ENCODE data around the gene COG5.
"Not testable (repeated sequence)": the region's sequence is repeated elsewhere in the genome, so short reads cannot be mapped to it uniquely, and the experiment has no call there.

The COG5 gene

GRCh38 chr7:107559864-107560263, 3.9 kb downstream of the COG5 start:
- Mint-ChIP-seq H3K27me3 (no peaks in the 10 kb centered on the region), H3K9me3 (no peaks in the 10 kb centered on the region), H3K27ac (no peak overlapping the region), H3K4me3 (no peak overlapping the region), H3K36me3 (ENCODE audit: low read depth) (peaks cover 12% of the 10 kb centered on the region), H3K4me1 (peaks cover 50% of the 10 kb centered on the region)
- ATAC-seq, result no peak
- no peak for DNase-seq

- H3K4me1 Mint-ChIP-seq, result peaks cover 32% of the 10 kb centered on the region
- DNase-seq, result no peak
- H3K4me3 Mint-ChIP-seq, result no peak overlapping the region
- no peaks in the 10 kb centered on the region for H3K9me3 Mint-ChIP-seq
- no peak overlapping the region for H3K27ac Mint-ChIP-seq
- H3K36me3 Mint-ChIP-seq (ENCODE audit: low read depth), result peaks cover 28% of the 10 kb centered on the region
- H3K27me3 Mint-ChIP-seq, result no peaks in the 10 kb centered on the region
- no peak for ATAC-seq
Observed at GRCh38 chr7:107555893-107556292, 7.8 kb downstream of the COG5 start.

GRCh38 chr7:107551936-107552335, 11.8 kb downstream of the COG5 start:
- H3K4me1 Mint-ChIP-seq, result peaks cover 17% of the 10 kb centered on the region
- H3K36me3 Mint-ChIP-seq (ENCODE audit: low read depth), result peaks cover 49% of the 10 kb centered on the region
- no peak for ATAC-seq
- no peaks in the 10 kb centered on the region for H3K27me3 Mint-ChIP-seq
- no peak overlapping the region for H3K27ac Mint-ChIP-seq
- no peak for DNase-seq
- no peak overlapping the region for H3K4me3 Mint-ChIP-seq
- peaks cover 4% of the 10 kb centered on the region for H3K9me3 Mint-ChIP-seq

- DNase-seq (no peak), ATAC-seq (no peak)
- Mint-ChIP-seq H3K9me3 (peaks cover 15% of the 10 kb centered on the region), H3K4me1 (peaks cover 4% of the 10 kb centered on the region), H3K36me3 (ENCODE audit: low read depth) (peaks cover 56% of the 10 kb centered on the region), H3K27ac (no peak overlapping the region), H3K4me3 (no peak overlapping the region), H3K27me3 (no peaks in the 10 kb centered on the region)
Observed at GRCh38 chr7:107544848-107545591, 18.7 kb downstream of the COG5 start.

- Mint-ChIP-seq H3K36me3 (ENCODE audit: low read depth) (peaks cover 58% of the 10 kb centered on the region), H3K9me3 (peaks cover 15% of the 10 kb centered on the region), H3K27ac (no peak overlapping the region), H3K27me3 (no peaks in the 10 kb centered on the region), H3K4me3 (no peak overlapping the region), H3K4me1 (no peaks in the 10 kb centered on the region)
- DNase-seq, result no peak
- ATAC-seq, result no peak
Observed at GRCh38 chr7:107543338-107543993, 20.3 kb downstream of the COG5 start.

GRCh38 chr7:107538001-107538400, 25.7 kb downstream of the COG5 start:
- Mint-ChIP-seq H3K36me3 (ENCODE audit: low read depth) (peaks cover 65% of the 10 kb centered on the region), H3K4me3 (no peak overlapping the region), H3K9me3 (peaks cover 7% of the 10 kb centered on the region), H3K27me3 (no peaks in the 10 kb centered on the region), H3K27ac (no peak overlapping the region), H3K4me1 (peaks cover 23% of the 10 kb centered on the region)
- no peak for ATAC-seq
- no peak for DNase-seq

GRCh38 chr7:107537228-107537627, 26.5 kb downstream of the COG5 start:
- not testable (repeated sequence) for H3K27ac Mint-ChIP-seq, ATAC-seq, H3K4me3 Mint-ChIP-seq, H3K9me3 Mint-ChIP-seq, H3K27me3 Mint-ChIP-seq, DNase-seq
- peaks cover 23% of the 10 kb centered on the region for H3K4me1 Mint-ChIP-seq
- peaks cover 62% of the 10 kb centered on the region for H3K36me3 Mint-ChIP-seq (ENCODE audit: low read depth)

GRCh38 chr7:107534139-107534538, 29.6 kb downstream of the COG5 start:
- peaks cover 23% of the 10 kb centered on the region for H3K4me1 Mint-ChIP-seq
- no peaks in the 10 kb centered on the region for H3K27me3 Mint-ChIP-seq
- ATAC-seq (no peak), DNase-seq (no peak)
- peaks cover 7% of the 10 kb centered on the region for H3K9me3 Mint-ChIP-seq
- no peak overlapping the region for H3K4me3 Mint-ChIP-seq
- H3K27ac Mint-ChIP-seq, result no peak overlapping the region
- H3K36me3 Mint-ChIP-seq (ENCODE audit: low read depth), result peaks cover 58% of the 10 kb centered on the region

GRCh38 chr7:107530751-107531150, 33.0 kb downstream of the COG5 start:
- H3K27me3 Mint-ChIP-seq, result no peaks in the 10 kb centered on the region
- H3K36me3 Mint-ChIP-seq (ENCODE audit: low read depth), result peaks cover 42% of the 10 kb centered on the region
- no peak overlapping the region for H3K4me3 Mint-ChIP-seq
- no peak for DNase-seq
- ATAC-seq, result no peak
- H3K9me3 Mint-ChIP-seq, result peaks cover 7% of the 10 kb centered on the region
- H3K27ac Mint-ChIP-seq, result no peak overlapping the region
- H3K4me1 Mint-ChIP-seq, result peaks cover 27% of the 10 kb centered on the region

GRCh38 chr7:107528461-107528860, 35.3 kb downstream of the COG5 start:
- no peak for DNase-seq
- Mint-ChIP-seq H3K36me3 (ENCODE audit: low read depth) (peaks cover 35% of the 10 kb centered on the region), H3K9me3 (no peaks in the 10 kb centered on the region), H3K4me1 (peaks cover 6% of the 10 kb centered on the region), H3K4me3 (no peak overlapping the region), H3K27ac (no peak overlapping the region), H3K27me3 (no peaks in the 10 kb centered on the region)
- ATAC-seq, result no peak

GRCh38 chr7:107527196-107527595, 36.5 kb downstream of the COG5 start:
- ATAC-seq (no peak), DNase-seq (no peak)
- Mint-ChIP-seq H3K36me3 (ENCODE audit: low read depth) (peaks cover 36% of the 10 kb centered on the region), H3K27me3 (no peaks in the 10 kb centered on the region), H3K4me1 (peaks cover 4% of the 10 kb centered on the region), H3K9me3 (no peaks in the 10 kb centered on the region), H3K27ac (no peak overlapping the region), H3K4me3 (no peak overlapping the region)

- no peak for DNase-seq
- Mint-ChIP-seq H3K27ac (no peak overlapping the region), H3K4me1 (peaks cover 4% of the 10 kb centered on the region), H3K27me3 (no peaks in the 10 kb centered on the region), H3K36me3 (ENCODE audit: low read depth) (peaks cover 40% of the 10 kb centered on the region), H3K9me3 (no peaks in the 10 kb centered on the region), H3K4me3 (no peak overlapping the region)
- no peak for ATAC-seq
Observed at GRCh38 chr7:107526672-107527071, 37.0 kb downstream of the COG5 start.

- DNase-seq (no peak), ATAC-seq (no peak)
- peaks cover 5% of the 10 kb centered on the region for H3K9me3 Mint-ChIP-seq
- peaks cover 14% of the 10 kb centered on the region for H3K4me1 Mint-ChIP-seq
- no peak overlapping the region for H3K4me3 Mint-ChIP-seq
- H3K27me3 Mint-ChIP-seq, result no peaks in the 10 kb centered on the region
- no peak overlapping the region for H3K27ac Mint-ChIP-seq
- peaks cover 13% of the 10 kb centered on the region for H3K36me3 Mint-ChIP-seq (ENCODE audit: low read depth)
Observed at GRCh38 chr7:107506674-107507339, 56.9 kb downstream of the COG5 start.

GRCh38 chr7:107505997-107506673, 57.6 kb downstream of the COG5 start:
- no peak for DNase-seq
- H3K27ac Mint-ChIP-seq, result no peak overlapping the region

More at GRCh38 chr7:107505997-107506673, 57.6 kb downstream of the COG5 start:
- ATAC-seq, result peak; percentile 15
- peaks cover 13% of the 10 kb centered on the region for H3K36me3 Mint-ChIP-seq (ENCODE audit: low read depth)
- H3K4me1 Mint-ChIP-seq, result peaks cover 14% of the 10 kb centered on the region
- no peaks in the 10 kb centered on the region for H3K27me3 Mint-ChIP-seq
- peaks cover 5% of the 10 kb centered on the region for H3K9me3 Mint-ChIP-seq
- H3K4me3 Mint-ChIP-seq, result no peak overlapping the region

All from activated naive CD8-positive, alpha-beta T cell treated with anti-CD3 and anti-CD28 coated beads, Interleukin-2, amount 50 U/mL, for 24 hours (primary cell).